WTC11 (cell line): Measurements from ENCODE around the gene XAGE1B. TPM values are rescaled to one million over a fixed set of nuclear protein-coding genes. Genes with fewer than 3 reads are reported as not detected.
"Not testable (repeated sequence)": the region's sequence is repeated elsewhere in the genome, so short reads cannot be mapped to it uniquely, and the experiment has no call there.

Experiments used
- ATAC-seq: fragments of 200-7000 bp; cut with Tn5 transposase; 2 replicates; pipeline ENCODE4 v1.10.0; 2021; ENCODE audit warnings: mild to moderate bottlenecking, moderate library complexity
- CTCF ChIA-PET: fragments of 300-600 bp; sonication (Branson Sonifier 250); formaldehyde crosslinking; loops from one replicate; lab custom pipeline; 2021; ENCODE audit warnings: antibody characterized with exemption; lab: Charles Lee
- POLR2A ChIA-PET: fragments of 350-600 bp; sonication (Branson Sonifier 250); formaldehyde crosslinking; loops from one replicate; lab custom pipeline; 2021; ENCODE audit warnings: antibody characterized with exemption; lab: Charles Lee
- DNase-seq: peaks from one replicate; pipeline ENCODE4 v3.0.0; 2021; ENCODE audit warnings: low spot score
- H3K27ac Mint-ChIP-seq: 2 replicates; pipeline ENCODE4 v1.8.0; 2021; ENCODE audit warnings: mixed read lengths
- H3K27me3 Mint-ChIP-seq: 2 replicates; pipeline ENCODE4 v1.8.0; 2021; ENCODE audit warnings: low read depth, mild to moderate bottlenecking, moderate library complexity, mixed read lengths
- H3K36me3 Mint-ChIP-seq: 2 replicates; pipeline ENCODE4 v1.8.0; 2021; ENCODE audit warnings: mixed read lengths
- H3K4me1 Mint-ChIP-seq: 2 replicates; pipeline ENCODE4 v1.8.0; 2022; ENCODE audit warnings: mixed read lengths
- H3K4me3 Mint-ChIP-seq: 2 replicates; pipeline ENCODE4 v1.8.0; 2021; ENCODE audit warnings: mild to moderate bottlenecking, moderate library complexity, mixed read lengths
- H3K9me3 Mint-ChIP-seq: 2 replicates; pipeline ENCODE4 v1.8.0; 2021; ENCODE audit warnings: mixed read lengths
- FOXJ3 ChIP-seq: sonication (generic); formaldehyde crosslinking; IDR thresholded peaks from 2 replicates; pipeline ENCODE4 v1.9.0; 2021; ENCODE audit warnings: missing genetic modification reagents, mild to moderate bottlenecking, borderline replicate concordance
- total RNA-seq: library from RNA; stranded (reverse); gene quantifications from 3 replicates; pipeline ENCODE4 v1.2.3, GENCODE V29; 2021

The XAGE1B gene
- total RNA-seq, 1 experiment from 2014 or later, result 0.37 TPM

DNA sequence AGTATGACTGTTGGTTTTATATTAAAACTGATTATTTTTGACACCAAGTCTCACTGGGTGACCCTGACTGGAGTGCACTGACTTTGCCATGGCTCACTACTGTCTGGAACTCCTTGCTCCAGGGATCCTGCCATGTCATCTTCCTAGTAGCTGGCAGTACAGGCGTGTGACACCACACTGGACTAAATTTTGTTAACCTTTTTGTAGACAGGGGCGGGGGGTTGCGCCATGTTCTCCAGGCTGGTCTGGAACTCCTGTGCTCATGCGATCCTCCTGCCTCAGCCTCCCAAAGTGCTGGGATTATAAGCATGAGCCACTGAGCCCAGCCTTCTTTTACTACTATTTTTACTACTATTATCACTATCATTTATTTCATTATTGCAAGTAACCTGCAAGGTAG is 12.3 kb downstream of the XAGE1B start:
- POLR2A ChIA-PET, result no interaction called here
- CTCF ChIA-PET, result no interaction called here

DNA sequence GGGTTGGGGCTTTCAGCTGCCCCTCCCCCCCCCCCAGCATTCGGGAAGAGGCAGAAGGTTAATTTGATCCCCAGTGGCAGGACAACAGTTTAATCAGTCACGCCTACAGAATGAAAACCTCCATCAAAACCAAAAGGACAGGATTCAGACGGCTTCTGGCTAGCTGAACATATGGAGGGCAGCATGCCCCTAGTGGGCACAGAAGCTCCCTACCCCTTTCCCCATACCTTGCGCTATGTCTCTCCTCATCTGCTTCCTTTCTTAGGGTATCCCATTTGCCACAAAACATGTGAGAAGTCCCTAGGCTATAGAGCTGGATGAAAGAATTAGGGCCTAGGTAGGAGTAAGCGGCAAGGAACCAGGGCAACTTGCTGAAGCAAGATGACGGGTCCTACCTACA is 15.5 kb downstream of the XAGE1B start:
- DNase-seq, H3K4me3 Mint-ChIP-seq, H3K27ac Mint-ChIP-seq, H3K27me3 Mint-ChIP-seq, H3K9me3 Mint-ChIP-seq, H3K4me1 Mint-ChIP-seq, POLR2A ChIA-PET, CTCF ChIA-PET, H3K36me3 Mint-ChIP-seq: not testable (repeated sequence)
- peak; percentile 93 for ATAC-seq

More for the DNA sequence above, 12.3 kb downstream of the XAGE1B start:
- no peak for ATAC-seq
- H3K36me3 Mint-ChIP-seq, result no peaks in the 10 kb centered on the region
- peaks cover 5% of the 10 kb centered on the region; the same call in 1 of the 2 replicates for H3K4me1 Mint-ChIP-seq
- no peaks in the 10 kb centered on the region for H3K27me3 Mint-ChIP-seq
- TF ChIP-seq FOXJ3, result no peak
- H3K4me3 Mint-ChIP-seq, result no peak overlapping the region
- no peak overlapping the region for H3K27ac Mint-ChIP-seq
- no peak for DNase-seq
- peaks cover 6% of the 10 kb centered on the region; the same call in 1 of the 2 replicates for H3K9me3 Mint-ChIP-seq

DNA sequence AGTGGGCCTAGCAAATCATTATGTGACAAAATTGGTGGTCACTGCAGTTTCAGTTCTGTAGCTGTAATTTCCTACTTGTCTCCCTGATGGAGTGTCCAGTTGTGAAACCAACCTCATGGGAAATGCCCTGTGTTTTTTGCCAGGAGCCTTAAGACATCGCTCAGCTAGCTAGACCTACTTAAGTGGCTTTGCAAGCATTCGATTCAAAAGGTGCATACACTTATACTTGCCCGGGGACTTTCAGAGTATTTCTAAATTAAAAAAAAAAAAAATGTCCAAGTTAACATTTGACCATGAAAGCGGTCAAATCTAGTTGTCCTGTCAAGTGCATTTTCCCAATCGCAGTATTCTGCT is 20.5 kb downstream of the XAGE1B start:
- H3K27me3 Mint-ChIP-seq, H3K36me3 Mint-ChIP-seq, H3K4me3 Mint-ChIP-seq, ATAC-seq, H3K4me1 Mint-ChIP-seq, H3K27ac Mint-ChIP-seq, CTCF ChIA-PET, H3K9me3 Mint-ChIP-seq, DNase-seq, POLR2A ChIA-PET: not testable (repeated sequence)

DNA sequence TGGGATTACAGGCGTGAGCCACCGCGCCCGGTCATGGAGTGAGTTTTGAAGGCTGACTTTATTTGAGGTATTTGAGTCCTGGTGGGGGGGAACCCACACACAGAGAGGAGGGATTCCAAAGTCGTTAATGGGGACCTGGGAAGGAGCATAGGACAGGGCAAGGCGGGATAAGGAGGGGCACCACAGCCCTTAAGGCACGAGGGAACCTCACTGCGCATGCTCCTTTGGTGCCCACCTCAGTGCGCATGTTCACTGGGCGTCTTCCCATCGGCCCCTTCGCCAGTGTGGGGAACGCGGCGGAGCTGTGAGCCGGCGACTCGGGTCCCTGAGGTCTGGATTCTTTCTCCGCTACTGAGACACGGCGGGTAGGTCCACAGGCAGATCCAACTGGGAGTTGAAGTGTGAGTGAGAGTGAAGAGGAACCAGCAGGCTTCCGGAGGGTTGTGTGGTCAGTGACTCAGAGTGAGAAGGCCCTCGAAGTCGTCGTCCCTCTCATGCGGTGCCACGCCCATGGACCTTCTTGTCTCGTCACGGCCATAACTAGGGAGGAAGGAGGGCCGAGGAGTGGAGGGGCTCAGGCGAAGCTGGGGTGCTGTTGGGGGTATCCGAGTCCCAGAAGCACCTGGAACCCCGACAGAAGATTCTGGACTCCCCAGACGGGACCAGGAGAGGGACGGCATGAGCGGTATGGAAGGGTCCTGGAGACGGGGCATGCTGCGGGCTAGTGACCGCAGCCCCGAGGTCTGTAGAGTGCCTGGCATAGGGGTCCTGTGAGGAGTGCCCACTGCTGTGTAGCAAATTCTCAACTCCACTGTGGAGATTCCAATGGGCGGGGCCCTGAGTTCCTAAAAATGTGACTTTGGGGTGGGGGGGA is 21.1 kb downstream of the XAGE1B start, which contains the start of gene XAGE1A:
TSS of gene XAGE1A (plus strand) at position 264 of the 874 bp plus-strand sequence. CDS start 1,554 bp downstream, outside the sequence.
- H3K36me3 Mint-ChIP-seq, H3K9me3 Mint-ChIP-seq, H3K27ac Mint-ChIP-seq, CTCF ChIA-PET, ATAC-seq, H3K4me3 Mint-ChIP-seq, POLR2A ChIA-PET, H3K27me3 Mint-ChIP-seq, H3K4me1 Mint-ChIP-seq, DNase-seq: not testable (repeated sequence)

DNA sequence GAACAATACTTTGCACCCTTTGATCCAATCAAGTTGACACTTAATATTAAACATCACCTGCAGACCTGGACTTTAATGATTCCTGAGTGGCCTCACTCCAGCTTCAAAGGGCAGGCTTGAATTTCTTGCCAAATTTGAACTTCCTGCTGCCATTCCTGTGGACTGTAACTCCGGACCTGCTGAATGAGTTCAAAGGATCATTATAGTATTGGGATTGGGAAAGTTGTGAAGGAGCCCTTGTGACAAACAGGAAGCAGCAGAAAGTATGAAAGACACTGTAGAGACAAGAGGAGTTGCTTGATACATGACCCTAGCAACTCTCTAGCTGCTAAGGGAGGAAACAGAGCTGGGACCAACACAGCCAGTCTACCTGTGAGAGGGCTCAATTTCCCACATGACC is 45.6 kb downstream of the XAGE1B start:
- H3K9me3 Mint-ChIP-seq, POLR2A ChIA-PET, H3K4me3 Mint-ChIP-seq, DNase-seq, ATAC-seq, H3K27me3 Mint-ChIP-seq, CTCF ChIA-PET, H3K27ac Mint-ChIP-seq, H3K36me3 Mint-ChIP-seq, H3K4me1 Mint-ChIP-seq: not testable (repeated sequence)

Other genes with a start within 250 kb of the XAGE1B start
- gene XAGE2, start 148.0 kb downstream of the XAGE1B start, total RNA-seq, result not detected in 3 replicates
- not detected in 3 replicates for gene XAGE1A, start 21.3 kb downstream of the XAGE1B start, total RNA-seq
- not detected in 3 replicates for gene SSX7, start 137.8 kb upstream of the XAGE1B start, total RNA-seq
- 0.33 TPM in 1 of 3 replicates, not detected in the others for gene SSX2, start 190.1 kb upstream of the XAGE1B start, total RNA-seq
- gene SSX2B, start 234.2 kb upstream of the XAGE1B start, total RNA-seq, result 0.18 TPM in 1 of 3 replicates, not detected in the others